NCI-H345 treated with DMSO at 0.1 percent for 48 hours (cell line): ENCODE data around the gene PRIM1.
"Not testable (repeated sequence)": the region's sequence is repeated elsewhere in the genome, so short reads cannot be mapped to it uniquely, and the experiment has no call there.

Source experiments
- DNase-seq: peaks from one replicate; lab custom pipeline; 2025; ENCODE audit not compliant: unreplicated experiment; lab: John Stamatoyannopoulos, UW

PRIM1 gene

DNA sequence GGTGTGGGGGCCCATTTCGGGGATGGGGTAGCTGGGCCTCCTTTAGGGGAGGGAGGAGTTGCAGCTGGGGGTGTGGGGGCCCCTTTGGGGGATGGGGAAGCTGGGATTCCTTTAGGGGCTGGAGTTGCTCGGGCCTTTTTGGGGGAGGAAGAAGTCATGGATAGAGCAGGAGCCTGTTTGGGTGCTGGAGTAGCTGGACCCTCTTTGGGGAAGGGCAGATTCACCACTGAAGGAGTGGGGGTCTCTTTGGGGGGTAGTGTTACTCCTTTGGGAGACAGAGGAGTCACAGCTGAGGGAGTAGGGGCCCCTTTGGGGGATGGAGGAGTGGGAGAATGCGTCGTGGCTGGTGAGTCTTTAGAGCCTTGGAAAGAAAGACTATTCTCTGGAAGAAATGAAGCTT lies 33.5 kb downstream of the PRIM1 start:
- no peak for DNase-seq

DNA sequence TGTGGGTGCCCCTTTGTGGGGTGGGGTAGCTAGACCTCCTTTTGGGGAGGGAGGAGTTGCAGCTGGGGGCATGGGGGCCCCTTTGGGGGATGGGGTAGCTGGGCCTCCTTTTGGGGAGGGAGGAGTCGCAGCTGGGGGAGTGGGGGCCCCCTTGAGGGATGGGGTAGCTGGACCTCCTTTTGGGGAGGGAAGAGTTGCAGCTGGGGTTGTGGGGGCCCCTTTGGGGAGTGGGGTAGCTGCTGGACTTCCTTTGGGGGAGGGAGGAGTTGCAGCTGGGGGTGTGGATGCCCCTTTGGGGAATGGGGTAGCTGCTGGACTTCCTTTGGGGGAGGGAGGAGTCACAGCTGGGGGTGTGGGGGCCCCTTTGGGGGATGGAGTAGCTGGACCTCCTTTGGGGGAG lies 34.0 kb downstream of the PRIM1 start:
- no peak for DNase-seq

DNA sequence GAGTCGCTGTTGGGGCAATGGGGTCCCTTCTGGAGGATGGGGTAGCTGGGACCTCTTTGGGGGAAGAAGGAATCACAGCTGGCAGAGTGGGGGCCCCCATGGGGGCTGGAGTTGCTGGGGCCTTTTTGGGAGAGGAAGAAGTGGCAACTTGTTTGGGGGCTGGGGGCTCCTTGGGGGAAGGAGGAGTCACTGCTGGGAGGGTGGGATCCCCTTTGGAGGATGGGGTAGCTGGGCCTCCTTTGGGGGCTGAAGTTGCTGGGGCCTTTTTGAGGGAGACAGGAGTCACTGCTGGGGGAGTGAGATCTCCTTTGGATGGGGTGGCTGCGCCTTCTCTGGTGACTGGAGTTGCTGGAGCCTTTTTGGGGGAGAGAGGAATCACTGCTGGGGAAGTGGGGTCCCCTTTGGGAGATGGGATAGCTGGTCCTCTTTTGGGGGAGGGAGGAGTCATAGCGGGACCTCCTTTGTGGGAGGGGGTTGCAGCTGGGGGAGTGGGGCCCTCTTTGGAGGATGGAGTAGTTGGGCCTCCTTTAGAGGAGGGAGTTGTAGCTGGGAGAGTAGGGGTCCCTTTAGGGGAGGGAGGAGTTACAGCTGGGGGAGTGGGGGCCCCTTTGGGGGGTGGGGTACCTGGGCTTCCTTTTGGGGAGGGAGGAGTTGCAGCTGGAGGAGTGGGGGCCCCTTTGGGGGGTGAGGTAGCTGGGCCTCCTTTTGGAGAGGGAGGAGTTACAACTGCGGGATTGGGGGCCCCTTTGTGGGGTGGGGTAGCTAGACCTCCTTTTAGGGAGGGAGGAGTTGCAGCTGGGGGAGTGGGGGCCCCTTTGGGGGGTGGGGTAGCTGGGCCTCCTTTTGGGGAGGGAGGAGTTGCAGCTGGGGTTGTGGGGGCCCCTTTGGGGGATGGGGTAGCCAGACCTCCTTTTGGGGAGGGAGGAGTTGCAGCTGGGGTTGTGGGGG lies 34.9 kb downstream of the PRIM1 start:
- DNase-seq = no peak

DNA sequence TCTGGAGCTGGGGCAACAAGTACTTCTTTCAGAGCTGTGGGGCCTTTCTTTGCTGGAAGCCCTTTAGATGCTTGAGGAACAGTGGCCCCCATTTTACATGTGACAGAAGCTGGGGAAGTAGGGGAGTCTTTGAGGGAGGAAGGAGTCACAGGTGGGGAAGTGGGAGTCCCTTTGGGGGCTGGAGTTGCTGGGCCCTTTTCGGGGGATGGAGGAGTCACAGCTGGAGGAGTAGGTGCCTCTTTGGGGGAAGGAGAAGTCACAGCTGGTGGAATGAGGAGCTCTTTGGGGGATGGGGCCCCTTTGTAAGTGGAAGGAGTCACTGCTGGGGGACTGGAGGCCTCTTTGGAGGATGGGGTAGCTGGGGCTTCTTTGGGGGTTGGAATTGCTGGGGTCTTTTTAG lies 35.7 kb downstream of the PRIM1 start:
- DNase-seq = no peak

DNA sequence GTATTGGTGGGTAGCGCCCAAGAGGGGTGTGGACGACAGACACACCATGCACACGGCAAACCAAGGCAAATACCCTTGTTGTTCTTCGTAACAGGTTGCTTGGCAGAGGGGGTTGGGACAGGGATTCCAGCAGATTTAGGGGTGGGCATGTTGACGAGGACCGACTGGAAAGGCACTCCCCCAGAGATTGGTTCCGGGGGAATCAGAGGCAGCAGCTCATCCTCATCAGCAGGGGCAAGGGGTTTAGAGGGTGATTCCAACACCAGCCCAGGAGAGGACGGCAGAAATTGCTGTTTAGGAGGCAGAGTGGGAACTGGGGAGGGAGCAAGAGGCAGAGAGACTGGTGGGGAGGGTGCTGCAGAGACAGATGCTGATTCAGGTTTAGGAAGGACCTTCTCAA lies 36.3 kb downstream of the PRIM1 start:
- no peak for DNase-seq

DNA sequence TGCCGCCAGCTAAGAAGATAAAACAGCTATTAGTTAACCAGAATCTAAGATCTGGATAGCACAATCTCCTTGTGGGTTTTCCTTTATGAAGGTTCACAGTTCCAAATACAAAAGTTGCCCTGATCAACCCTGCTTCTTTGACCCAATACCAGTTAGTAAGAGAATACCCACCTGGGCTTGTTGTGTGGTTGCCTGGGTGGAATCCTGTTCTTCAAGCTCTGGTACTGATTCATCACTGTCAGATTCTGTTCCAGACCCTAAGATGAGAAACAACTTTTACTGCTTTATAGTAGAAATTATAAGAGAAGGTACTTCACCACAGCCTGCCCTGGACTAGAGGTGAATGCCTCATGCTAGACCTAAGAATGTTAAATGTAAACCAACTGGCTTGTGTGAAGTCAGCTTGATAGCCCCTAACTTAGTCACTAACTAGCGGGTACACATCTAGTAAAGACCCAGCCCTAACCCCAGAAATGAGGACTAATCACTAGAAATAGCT lies 37.6 kb downstream of the PRIM1 start:
- no peak for DNase-seq

DNA sequence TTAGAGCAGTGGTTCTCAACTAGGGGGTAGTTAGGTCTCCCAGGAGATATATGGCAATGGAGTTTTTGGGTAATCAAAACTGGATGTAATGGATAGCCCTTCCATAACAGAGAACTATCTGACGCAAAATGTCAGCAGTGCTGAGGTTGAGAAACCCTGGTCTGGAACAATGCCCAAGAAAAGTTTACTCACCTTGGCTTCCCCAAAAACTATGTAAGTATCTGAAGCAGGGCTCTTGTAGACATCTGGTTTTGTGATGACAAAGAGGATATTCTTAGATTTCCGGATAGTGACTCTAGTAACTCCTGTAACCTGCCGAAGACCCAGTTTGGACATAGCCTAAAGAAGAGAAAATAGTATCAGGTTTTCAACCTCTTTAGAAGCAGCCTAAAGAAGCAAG lies 38.8 kb downstream of the PRIM1 start:
- no peak for DNase-seq

DNA sequence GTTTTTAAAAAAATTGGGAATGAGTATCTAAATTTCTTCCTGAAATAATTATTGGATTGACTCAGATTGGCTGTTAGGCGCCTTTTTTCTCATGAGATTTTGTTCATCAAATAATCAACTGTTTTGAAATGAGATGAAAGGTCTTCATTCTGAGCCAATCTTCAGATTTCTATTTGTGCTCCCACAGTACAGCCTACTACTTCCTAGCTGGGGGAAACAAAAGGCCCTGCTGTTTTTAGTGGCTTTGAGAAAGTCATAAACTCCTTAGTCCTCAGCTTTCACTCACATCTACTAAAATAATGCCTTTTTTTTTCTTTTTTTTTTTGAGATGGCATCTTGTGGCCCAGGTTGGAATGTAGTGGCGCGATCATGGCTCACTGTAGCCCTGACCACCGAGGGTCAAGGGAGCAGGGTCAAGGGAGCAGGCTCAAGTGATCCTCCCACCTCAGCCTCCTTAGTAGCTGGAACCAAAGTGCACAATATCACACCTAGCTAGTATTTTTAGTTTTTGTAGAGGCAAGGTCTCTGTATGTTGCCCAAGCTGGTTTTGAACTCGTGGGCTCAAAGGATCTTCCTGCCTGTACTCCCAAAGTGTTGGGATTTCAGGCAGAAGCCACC lies 42.3 kb downstream of the PRIM1 start:
- no peak for DNase-seq

DNA sequence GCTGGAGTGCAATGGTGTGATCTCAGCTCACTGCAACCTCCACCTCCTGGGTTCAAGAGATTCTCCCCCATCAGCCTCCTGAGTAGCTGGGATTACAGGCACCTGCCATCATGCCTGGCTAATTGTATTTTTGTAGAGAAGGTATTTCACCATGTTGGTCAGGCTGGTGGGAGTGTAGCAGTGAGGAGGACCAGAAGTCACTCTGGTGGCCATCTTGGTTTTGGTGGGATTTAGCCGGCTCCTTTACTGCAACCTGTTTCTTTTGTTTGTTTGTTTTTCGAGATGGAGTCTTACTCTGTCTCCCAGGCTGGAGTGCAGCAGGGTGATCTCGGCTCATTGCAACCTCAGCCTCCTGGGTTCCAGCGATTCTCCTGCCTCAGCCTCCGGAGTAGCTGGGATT lies 47.6 kb downstream of the PRIM1 start:
- DNase-seq = not testable (repeated sequence)

DNA sequence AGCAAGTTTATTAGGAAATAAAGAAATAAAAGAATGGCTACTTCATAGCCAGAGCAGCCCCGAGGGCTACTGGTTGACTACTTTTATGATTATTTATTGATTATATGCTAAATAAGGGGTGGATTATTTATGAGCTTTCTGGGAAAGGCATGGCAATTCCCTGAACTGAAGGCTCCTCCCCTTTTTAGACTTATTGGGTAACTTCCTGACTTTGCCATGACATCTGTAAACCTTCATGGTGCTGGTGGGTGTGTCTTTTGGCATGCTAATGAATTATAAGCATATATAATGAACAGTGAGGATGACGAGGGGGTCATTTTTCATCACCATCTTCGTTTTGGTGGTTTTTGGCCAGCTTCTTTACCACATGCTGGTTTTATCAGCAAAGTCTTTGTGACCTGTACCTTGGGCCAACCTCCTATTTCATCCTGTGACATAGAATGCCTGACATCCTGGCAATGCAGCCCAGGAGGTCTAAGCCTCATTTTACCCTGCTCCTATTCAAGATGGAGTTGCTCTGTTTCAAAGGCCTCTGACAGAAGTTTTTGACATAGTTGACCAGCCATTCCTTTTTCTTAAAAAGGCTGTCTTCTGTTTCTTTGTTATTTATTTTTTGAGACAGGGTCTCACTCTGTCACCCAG lies 53.0 kb downstream of the PRIM1 start:
- DNase-seq = no peak

DNA sequence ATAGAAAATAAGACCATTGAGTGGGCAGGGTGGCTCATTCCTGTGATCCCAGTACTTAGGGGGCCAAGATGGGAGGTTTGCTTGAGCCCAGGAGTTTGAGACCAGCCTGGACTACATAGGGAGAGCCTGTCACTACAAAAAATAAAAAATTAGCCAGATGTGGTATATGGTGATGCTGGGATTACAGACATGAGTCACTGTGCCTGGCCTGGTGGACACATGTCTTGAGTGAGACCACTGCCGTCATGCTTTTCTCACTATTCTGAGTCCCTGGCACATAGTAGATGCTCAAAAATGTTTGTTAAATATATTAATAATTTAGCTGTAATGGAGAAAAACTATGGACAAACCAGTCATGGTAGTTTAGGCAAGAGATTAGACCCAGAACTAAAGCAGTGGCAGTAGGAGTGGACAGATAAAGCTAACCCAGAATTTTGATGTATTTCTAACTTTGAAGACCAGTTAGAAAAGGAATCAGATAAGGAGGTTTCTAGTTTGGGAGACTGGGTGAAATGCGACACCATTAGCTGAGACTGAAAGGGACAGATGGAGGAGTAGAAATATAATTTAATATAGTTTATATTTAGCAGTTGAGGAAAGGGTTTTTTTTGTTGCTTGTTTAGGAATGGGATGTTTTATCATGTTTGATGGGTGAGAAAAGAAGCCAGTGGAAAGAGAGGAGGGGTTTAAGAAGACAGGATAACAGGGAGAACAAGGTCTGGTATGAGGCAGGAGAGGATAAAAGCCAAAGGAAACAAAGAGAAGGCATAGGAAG lies 56.6 kb downstream of the PRIM1 start:
- DNase-seq = no peak

DNA sequence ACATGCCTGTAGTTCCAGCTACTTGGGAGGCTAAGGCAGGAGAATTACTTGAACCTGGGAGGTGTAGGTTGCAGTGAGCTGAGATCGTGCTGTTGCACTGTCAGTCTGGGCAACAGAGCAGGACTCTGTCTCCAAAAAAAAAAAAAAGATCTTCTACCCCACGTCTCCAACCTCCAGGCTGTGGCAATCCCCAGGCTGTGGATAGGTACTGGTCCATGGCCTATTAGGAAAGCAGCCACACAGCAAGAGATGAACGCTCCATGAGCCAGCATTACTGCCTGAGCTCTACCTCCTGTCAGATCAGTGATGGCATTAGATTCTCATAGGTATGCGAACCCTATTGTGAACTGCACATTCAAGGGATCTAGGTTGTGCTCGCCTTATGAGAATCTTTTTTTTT lies 58.0 kb downstream of the PRIM1 start:
- DNase-seq = no peak

DNA sequence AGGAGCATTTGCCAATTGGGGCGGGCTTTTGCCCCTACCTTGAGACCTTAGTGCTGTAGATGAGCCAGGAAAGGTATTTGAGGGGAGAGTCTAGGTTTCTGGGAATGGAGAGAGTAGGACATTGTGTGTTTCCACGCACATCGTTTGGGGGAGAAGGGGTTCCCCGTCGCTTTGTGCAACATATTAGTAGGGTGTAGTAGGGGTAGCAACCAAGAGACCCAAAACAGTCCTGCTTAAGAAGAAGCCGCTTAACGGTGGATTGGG lies 63.3 kb downstream of the PRIM1 start:
- no peak for DNase-seq

DNA sequence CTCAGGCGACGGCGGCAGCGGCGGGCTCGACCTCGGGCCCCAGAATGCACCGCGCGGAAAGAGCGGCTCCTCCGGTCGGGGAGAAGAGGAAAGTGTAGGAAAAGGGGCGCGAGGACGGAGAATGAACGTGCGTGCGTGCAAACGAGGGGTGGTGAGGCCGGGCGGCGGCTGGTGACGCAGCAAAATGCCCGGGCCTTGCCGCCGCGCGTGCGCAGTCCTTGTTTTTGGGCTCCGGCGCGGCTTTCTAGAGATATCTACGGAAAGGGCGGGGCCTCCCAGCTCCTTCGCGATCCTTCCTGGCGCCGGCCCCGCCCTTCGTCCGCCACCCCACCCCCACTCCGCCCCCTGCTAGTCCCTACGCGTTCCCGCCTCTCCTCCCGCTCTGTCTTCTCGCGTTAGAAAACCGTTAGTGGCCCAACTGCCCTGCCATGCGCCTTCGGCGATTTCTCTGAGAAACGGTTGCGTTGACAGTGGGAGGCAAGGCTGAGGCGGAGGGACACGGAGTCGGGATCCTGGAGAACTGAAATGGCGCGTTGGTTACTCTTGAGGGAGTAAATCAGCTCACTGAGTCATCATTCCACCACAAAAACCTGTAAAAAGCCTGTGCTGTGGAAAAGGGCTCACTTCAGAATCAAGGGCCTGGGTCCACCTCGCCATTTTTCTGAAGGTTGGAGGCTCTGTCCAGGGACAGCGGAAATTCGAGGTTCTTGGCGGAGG lies 63.8 kb downstream of the PRIM1 start, which contains the start of gene PTGES3:
Gene PTGES3 (minus strand): TSS at position 156 of the 717 bp plus-strand sequence. CDS start 285 bp downstream, outside the sequence.
- peak; percentile 97 for DNase-seq

DNA sequence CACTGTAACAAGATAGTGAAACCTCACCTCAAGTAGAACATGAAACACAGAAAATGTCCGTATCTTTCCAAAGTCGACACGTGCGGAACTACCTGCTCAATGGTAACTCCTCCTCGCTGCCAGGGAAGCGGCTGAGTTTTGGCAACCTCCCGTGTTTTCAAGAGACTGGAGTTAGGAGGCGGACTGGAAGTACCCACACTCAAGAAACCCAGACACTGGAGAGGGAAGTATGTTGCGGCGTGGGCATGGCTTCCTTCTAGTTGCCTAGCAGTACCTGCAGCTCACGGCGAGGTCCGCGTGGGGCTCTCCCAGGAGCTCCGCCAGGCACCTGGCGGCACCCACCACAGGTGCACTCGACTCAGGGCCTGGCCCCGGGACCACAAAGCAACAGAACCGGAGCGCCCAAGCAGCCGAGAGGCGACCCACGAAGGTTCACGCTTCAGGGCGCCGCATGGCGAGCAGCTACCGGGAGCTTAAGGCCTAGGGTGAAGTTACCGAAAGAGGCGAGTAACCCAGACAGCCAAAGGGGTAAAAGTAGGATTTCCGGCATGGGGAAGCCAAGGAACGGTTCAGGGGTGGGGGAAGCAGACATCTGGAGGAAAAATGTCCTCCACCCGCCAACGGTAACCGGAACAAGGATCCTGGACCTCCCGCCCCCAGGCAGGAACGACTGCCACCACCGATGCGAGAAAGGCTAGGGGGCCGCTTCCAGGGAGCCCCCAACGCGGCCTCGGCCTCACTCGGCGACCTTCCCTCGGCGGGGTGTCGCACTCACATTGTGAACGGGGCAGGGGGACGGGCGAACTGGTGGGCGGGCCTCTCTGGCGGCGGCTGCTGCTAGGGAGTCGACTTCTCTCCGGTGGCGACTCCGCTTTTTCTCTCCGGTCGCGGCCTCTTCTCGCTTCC lies 64.6 kb downstream of the PRIM1 start:
- no peak for DNase-seq

DNA sequence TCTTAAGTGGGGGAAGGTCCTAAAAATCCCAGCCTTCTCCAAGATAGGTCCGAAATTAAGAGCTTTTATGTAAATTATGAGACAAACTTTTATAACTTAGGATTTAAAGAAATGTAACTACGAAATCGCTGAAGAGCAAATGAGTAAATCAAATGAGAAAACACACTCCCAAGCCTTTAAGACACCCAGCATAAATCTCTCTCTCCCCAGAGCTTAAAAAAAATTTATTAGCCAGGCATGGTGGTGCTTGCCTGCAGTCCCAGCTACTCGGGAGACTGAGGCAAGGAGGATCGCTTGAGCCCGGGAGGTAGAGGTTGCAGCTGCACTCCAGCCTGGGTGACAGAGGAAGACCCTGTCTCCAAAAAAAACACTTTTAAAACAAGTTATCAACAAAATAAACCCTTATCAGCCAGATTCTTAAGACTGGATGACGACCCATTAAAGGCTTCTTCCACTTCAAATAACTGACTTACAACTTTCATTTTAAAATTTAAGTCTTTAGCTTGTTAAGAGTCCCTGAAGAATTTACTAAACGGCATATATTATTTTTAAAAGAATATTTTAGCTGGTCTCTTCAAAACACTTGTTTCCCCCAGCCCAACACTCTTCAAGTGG lies 67.3 kb downstream of the PRIM1 start:
- no peak for DNase-seq

DNA sequence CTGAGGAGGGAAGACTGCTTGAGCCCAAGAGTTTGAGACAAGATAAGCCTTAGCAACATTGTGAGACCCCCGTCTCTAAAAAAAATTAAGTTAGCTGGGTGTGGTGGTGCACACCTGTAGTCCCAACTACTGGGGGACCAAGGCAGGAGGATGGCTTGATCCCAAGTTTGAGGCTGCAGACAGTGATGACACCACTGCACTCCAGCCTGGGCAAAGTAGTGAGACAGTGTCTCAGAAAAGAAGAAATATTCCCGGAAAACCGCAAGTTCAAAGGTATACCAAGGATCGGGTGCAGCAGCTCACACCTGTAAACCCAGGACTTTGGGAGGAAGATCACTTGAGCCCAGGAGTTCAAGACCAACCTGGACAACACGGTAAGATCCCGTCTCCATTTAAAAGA lies 69.8 kb downstream of the PRIM1 start:
- no peak for DNase-seq
